Large intestine (tissue), 3 donors: ENCODE measurements around the gene GRM4. TPM values are rescaled to one million over a fixed set of nuclear protein-coding genes. Genes with fewer than 3 reads are reported as not detected.

ENCODE experiments used
- DNase-seq, 2 donors: peaks; one replicate each; pipeline versions ENCODE4 v3.0.0 to v3.0.0-alpha.2; 2013
- H3K27ac ChIP-seq: one replicate; pipeline ENCODE4 v1.5.1; 2013; ENCODE audit warnings: low read length
- H3K27me3 ChIP-seq: 2 replicates; pipeline ENCODE4 v1.6.1; 2013; ENCODE audit warnings: low read length; ENCODE audit not compliant: control insufficient read depth, insufficient read depth
- H3K36me3 ChIP-seq: 2 replicates; pipeline ENCODE4 v1.6.1; 2013; ENCODE audit warnings: low read length; ENCODE audit not compliant: control insufficient read depth, insufficient read depth
- H3K4me1 ChIP-seq: one replicate; pipeline ENCODE4 v1.6.1; 2013; ENCODE audit warnings: low read length; ENCODE audit not compliant: control insufficient read depth, insufficient read depth
- H3K4me3 ChIP-seq: one replicate; pipeline ENCODE4 v1.5.1; 2013; ENCODE audit warnings: low read length
- H3K9me3 ChIP-seq: one replicate; pipeline ENCODE4 v1.6.1; 2013; ENCODE audit warnings: mild to moderate bottlenecking, low read depth, low read length, moderate library complexity; ENCODE audit not compliant: control insufficient read depth
- WGBS: methylation state at CpG from one replicate; pipeline ENCODE4 v1.1.5; 2013; ENCODE audit warnings: low lambda C conversion rate; ENCODE audit not compliant: insufficient coverage; 5-methylcytosine and 5-hydroxymethylcytosine counted together
- polyA plus RNA-seq: library from polyadenylated mRNA; unstranded; fragments of 120-200 nt; gene quantifications from one replicate; pipeline ENCODE4 v1.2.1, GENCODE V29; 2013

Gene GRM4
- polyA plus RNA-seq, 1 donor: 0.46 TPM

DNA sequence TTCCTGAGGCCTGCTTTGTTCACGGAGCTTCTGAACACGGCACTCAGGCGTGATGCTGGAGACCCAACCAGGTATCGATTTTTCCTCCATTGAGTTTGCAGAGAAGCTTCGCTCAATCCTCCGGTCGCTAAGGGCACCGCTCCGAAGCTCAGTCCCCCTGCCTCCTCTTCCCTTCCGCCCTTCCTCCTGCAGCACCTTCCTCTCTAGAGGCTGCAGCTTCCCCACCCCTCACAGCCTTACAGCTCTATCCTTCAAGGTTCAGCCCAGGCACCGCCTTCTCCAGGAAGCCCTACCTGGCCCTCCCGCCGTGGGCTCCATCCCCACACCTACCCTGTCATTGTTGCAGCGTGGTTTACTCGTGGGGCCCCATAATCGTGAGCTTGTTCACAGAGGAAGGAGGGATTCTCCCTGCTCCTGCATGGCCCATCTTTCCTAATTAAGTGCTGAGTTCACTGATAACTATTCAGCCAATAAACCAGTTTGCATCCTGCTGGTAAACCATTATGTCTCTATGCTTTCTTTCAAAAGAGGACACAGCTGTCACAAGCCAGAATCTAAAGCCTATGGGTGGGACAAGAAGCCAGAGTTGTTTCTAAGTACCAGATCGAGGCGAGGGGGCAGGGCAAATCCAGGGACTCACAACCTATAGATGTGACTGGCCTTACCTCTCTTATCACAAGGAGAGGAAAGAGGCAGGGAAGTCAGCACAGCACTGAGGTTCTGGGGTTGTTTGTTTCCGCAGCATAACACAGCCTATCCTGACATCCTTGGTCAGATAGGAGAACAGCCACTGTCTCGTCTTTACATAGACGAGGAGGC, 152.0 kb downstream of the GRM4 start:
- Histone ChIP-seq H3K4me3 (no peak overlapping the region), H3K27me3 (no peaks in the 10 kb centered on the region), H3K4me1 (peaks cover 8% of the 10 kb centered on the region), H3K9me3 (no peaks in the 10 kb centered on the region), H3K27ac (no peak overlapping the region), H3K36me3 (no peaks in the 10 kb centered on the region)
- 100% methylated on average over 2 of the region's 21 CpGs for WGBS
- no peak for DNase-seq

DNA sequence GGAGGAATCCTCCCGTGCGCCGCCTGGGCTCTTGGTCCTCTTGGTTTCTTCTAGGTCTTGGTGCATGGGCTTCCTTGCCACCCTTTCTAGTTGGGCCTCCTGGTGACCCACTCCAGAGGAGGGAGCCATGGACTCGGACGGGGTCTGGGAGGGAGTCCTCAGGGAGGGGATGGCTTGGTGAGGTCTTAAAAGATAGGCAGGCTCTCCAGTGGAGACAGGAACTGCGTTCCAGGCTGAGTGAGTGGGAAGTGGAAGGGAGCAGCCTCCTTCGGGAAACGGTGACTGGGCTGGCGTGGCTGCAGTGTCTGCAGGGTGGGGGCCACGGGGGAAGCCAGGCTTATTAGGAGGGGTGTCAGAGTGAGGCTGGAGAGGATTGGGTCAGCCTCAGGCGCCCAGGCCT, 152.8 kb downstream of the GRM4 start:
- DNase-seq: no peak
- Histone ChIP-seq H3K4me3 (no peak overlapping the region), H3K9me3 (no peaks in the 10 kb centered on the region), H3K4me1 (peaks cover 14% of the 10 kb centered on the region), H3K27me3 (no peaks in the 10 kb centered on the region), H3K27ac (no peak overlapping the region), H3K36me3 (no peaks in the 10 kb centered on the region)
- WGBS: no CpG with 5 or more reads among the region's 11 CpGs

DNA sequence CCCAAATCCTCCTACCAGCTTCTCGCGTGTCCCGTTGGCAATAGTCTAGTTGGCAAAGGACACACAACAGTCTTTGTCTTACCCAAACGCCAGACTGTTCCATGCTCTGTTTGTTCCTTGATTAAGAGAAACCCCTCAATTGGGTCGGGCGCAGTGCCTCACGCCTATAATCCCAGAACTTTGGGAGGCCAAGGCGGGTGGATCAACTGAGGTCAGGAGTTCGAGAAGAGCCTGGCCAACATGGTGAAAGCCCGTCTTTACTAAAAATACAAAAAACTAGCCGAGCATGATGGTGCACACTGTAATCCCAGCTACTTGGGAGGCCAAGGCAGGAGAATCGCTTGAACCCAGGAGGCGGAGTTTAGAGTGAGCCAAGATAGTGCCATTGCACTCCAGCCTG, 153.7 kb downstream of the GRM4 start:
- no peaks in the 10 kb centered on the region for H3K9me3 ChIP-seq
- DNase-seq: no peak
- no peaks in the 10 kb centered on the region for H3K36me3 ChIP-seq
- no peak overlapping the region for H3K27ac ChIP-seq
- H3K4me1 ChIP-seq: peaks cover 20% of the 10 kb centered on the region
- H3K27me3 ChIP-seq: no peaks in the 10 kb centered on the region
- no peak overlapping the region for H3K4me3 ChIP-seq
- WGBS: no CpG with 5 or more reads among the region's 13 CpGs

GRCh38 chr6:33991610-33992009, 154.3 kb downstream of the GRM4 start:
- H3K4me1 ChIP-seq: peaks cover 20% of the 10 kb centered on the region
- no peak for DNase-seq
- WGBS: no CpG with 5 or more reads among the region's 4 CpGs
- no peaks in the 10 kb centered on the region for H3K36me3 ChIP-seq
- no peak overlapping the region for H3K4me3 ChIP-seq
- H3K9me3 ChIP-seq: no peaks in the 10 kb centered on the region
- H3K27me3 ChIP-seq: no peaks in the 10 kb centered on the region
- H3K27ac ChIP-seq: no peak overlapping the region

DNA sequence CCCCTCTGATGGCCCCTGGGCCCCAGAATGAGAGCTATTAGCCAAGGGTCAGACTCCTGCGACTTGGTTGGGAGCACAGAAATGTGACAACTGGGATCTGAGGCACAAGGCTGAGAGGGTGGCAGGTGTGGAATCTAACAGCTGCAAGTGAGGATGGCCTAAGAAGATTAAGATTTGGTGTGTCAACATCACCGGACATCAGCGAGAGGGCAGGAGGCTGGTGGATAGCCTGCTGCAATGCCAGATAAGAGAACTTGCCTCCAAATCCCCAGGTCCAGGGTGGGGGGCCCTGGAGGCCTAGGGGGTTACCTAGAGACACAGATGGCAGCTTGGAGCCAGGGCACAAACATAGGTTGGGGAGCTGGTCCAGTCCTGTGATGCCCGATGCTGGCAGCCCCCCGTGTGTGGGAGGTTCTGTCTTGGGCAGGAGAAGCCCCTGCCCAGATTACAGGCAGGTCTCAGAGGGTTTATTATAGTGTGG, 155.8 kb downstream of the GRM4 start:
- no peaks in the 10 kb centered on the region for H3K27me3 ChIP-seq
- H3K9me3 ChIP-seq: no peaks in the 10 kb centered on the region
- no peaks in the 10 kb centered on the region for H3K36me3 ChIP-seq
- H3K4me1 ChIP-seq: peaks cover 17% of the 10 kb centered on the region
- no peak for DNase-seq
- no peak overlapping the region for H3K27ac ChIP-seq
- no CpG with 5 or more reads among the region's 5 CpGs for WGBS
- H3K4me3 ChIP-seq: no peak overlapping the region

DNA sequence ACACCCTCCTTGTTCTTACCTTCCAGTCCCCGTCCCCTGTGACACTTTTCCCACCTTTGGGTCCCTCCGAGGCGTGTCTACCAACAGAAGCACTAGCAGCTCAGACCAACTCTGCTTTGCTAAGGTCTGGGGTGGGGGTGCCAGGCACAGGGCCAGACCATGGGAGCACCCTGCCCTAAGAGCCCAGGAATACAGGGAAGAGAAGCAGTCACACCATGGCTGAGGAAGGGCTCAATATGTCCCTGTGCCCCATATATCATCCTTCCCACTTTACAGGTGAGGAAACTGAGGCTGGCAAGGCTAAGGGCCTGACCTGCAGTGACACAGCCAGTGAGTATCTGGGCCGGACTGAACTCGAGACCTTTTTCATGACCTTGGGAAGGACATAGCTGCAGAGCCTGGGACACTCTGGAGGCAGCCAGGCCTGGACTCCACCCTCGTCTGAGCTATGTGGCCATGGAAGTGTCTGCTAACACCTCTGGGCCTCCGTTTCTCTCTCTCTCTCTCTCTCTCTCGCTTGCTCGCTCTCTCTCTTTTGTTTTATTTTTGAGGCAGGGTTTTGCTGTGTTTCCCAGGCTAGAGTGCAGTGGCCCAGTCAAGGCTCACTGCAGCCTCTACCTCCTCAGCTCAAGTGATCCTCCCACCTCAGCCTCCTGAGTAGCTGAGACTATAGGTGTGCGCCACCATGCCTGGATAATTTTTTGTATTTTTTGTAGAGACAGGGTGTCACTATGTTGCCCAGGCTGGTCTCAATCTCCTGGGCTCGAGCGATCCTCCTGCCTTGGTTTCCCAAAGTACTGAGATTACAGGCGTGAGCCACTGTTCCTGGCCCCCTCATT, 156.7 kb downstream of the GRM4 start:
- no peaks in the 10 kb centered on the region for H3K9me3 ChIP-seq
- H3K27me3 ChIP-seq: no peaks in the 10 kb centered on the region
- DNase-seq: no peak
- no peak overlapping the region for H3K27ac ChIP-seq
- no CpG with 5 or more reads among the region's 13 CpGs for WGBS
- peaks cover 11% of the 10 kb centered on the region for H3K4me1 ChIP-seq
- H3K4me3 ChIP-seq: no peak overlapping the region
- H3K36me3 ChIP-seq: no peaks in the 10 kb centered on the region

GRCh38 chr6:33988121-33989015, 157.5 kb downstream of the GRM4 start:
- DNase-seq: peak; percentile 73 to 84
- no peak overlapping the region for H3K27ac ChIP-seq

GRCh38 chr6:33987531-33988021, 158.3 kb downstream of the GRM4 start:
- no CpG with 5 or more reads among the region's 13 CpGs for WGBS
- no peak for DNase-seq
- H3K27ac ChIP-seq: no peak overlapping the region

More at GRCh38 chr6:33988121-33989015, 157.5 kb downstream of the GRM4 start:
- H3K36me3 ChIP-seq: no peaks in the 10 kb centered on the region
- no CpG with 5 or more reads among the region's 16 CpGs for WGBS
- H3K9me3 ChIP-seq: no peaks in the 10 kb centered on the region
- H3K27me3 ChIP-seq: no peaks in the 10 kb centered on the region
- H3K4me3 ChIP-seq: no peak overlapping the region
- peaks cover 11% of the 10 kb centered on the region for H3K4me1 ChIP-seq

GRCh38 chr6:33985947-33986346, 159.9 kb downstream of the GRM4 start:
- H3K27me3 ChIP-seq: no peaks in the 10 kb centered on the region
- no peak overlapping the region for H3K27ac ChIP-seq
- no CpG with 5 or more reads among the region's 1 CpG for WGBS
- no peaks in the 10 kb centered on the region for H3K9me3 ChIP-seq
- no peak overlapping the region for H3K4me3 ChIP-seq
- H3K36me3 ChIP-seq: no peaks in the 10 kb centered on the region
- H3K4me1 ChIP-seq: peaks cover 11% of the 10 kb centered on the region
- no peak for DNase-seq

More at GRCh38 chr6:33987531-33988021, 158.3 kb downstream of the GRM4 start:
- Histone ChIP-seq H3K4me1 (peaks cover 11% of the 10 kb centered on the region), H3K36me3 (no peaks in the 10 kb centered on the region), H3K9me3 (no peaks in the 10 kb centered on the region), H3K4me3 (no peak overlapping the region), H3K27me3 (no peaks in the 10 kb centered on the region)
